Subcutaneous abdominal adipose tissue (tissue), 5 donors: ENCODE results near the gene ARID5B.

Experiments used
- H3K27ac ChIP-seq: one replicate; pipeline ENCODE4 v1.7.0; 2013; ENCODE audit warnings: low read depth, mild to moderate bottlenecking, inconsistent platforms, low read length, moderate library complexity
- H3K27me3 ChIP-seq, 5 donors: one replicate each; pipeline ENCODE4 v1.7.0; 2013; ENCODE audit warnings: low read length in 5 of 5, inconsistent platforms in 1 of 5; ENCODE audit not compliant: control insufficient read depth in 5 of 5, insufficient read depth in 4 of 5
- H3K36me3 ChIP-seq, 5 donors: one replicate each; pipeline ENCODE4 v1.7.0; 2013; ENCODE audit warnings: low read length in 5 of 5; ENCODE audit not compliant: control insufficient read depth in 5 of 5, insufficient read depth in 5 of 5
- H3K4me1 ChIP-seq, 5 donors: one replicate each; pipeline ENCODE4 v1.7.0; 2013; ENCODE audit warnings: low read length in 5 of 5, mild to moderate bottlenecking in 3 of 5, moderate library complexity in 1 of 5; ENCODE audit not compliant: control insufficient read depth in 5 of 5, insufficient read depth in 5 of 5
- H3K4me3 ChIP-seq, 5 donors: one replicate each; pipeline ENCODE4 v1.7.0; 2013; ENCODE audit warnings: low read length in 5 of 5, low read depth in 1 of 5
- H3K9ac ChIP-seq, 5 donors: one replicate each; pipeline ENCODE4 v1.7.0; 2013; ENCODE audit warnings: low read length in 5 of 5, mild to moderate bottlenecking in 4 of 5, moderate library complexity in 3 of 5
- H3K9me3 ChIP-seq, 5 donors: one replicate each; pipeline ENCODE4 v1.7.0; 2013; ENCODE audit warnings: low read length in 5 of 5; ENCODE audit not compliant: control insufficient read depth in 5 of 5
- donor health status: healthy.
- donor health status: healthy.
- donor health status: healthy.
- donor health status: healthy.
- donor health status: healthy.

Gene ARID5B

GRCh38 chr10:62081341-62082270, 180.1 kb downstream of the ARID5B start:
- no peaks in the 10 kb centered on the region for H3K27me3 ChIP-seq
- H3K36me3 ChIP-seq, result peaks cover 9 to 32% (median 19%) of the 10 kb centered on the region in 5 donors
- H3K9me3 ChIP-seq, result no peaks in the 10 kb centered on the region
- H3K9ac ChIP-seq, result peak overlapping the region in 3 of 5 donors; percentile 25 to 68 (median 60)
- H3K4me1 ChIP-seq, result peaks cover 4 to 61% (median 47%) of the 10 kb centered on the region in 5 donors
- no peak overlapping the region for H3K4me3 ChIP-seq
- peak overlapping the region; percentile 92 for H3K27ac ChIP-seq

- peak overlapping the region in 1 of 5 donors; percentile 17 for H3K4me3 ChIP-seq
Measured at GRCh38 chr10:62082271-62082656, 180.8 kb downstream of the ARID5B start.

GRCh38 chr10:62082729-62083411, 181.4 kb downstream of the ARID5B start:
- H3K4me1 ChIP-seq, result peaks cover 4 to 60% (median 42%) of the 10 kb centered on the region in 5 donors
- H3K27me3 ChIP-seq, result no peaks in the 10 kb centered on the region
- peaks cover 9 to 35% (median 22%) of the 10 kb centered on the region in 5 donors for H3K36me3 ChIP-seq
- H3K9ac ChIP-seq, result peak overlapping the region in 4 of 5 donors; percentile 52 to 81 (median 62)
- peak overlapping the region; percentile 92 for H3K27ac ChIP-seq
- peak overlapping the region in 3 of 5 donors; percentile 17 to 35 (median 31) for H3K4me3 ChIP-seq
- no peaks in the 10 kb centered on the region for H3K9me3 ChIP-seq

More at GRCh38 chr10:62082271-62082656, 180.8 kb downstream of the ARID5B start:
- H3K9me3 ChIP-seq, result no peaks in the 10 kb centered on the region
- peak overlapping the region; percentile 92 for H3K27ac ChIP-seq
- H3K36me3 ChIP-seq, result peaks cover 9 to 35% (median 22%) of the 10 kb centered on the region in 5 donors
- no peaks in the 10 kb centered on the region for H3K27me3 ChIP-seq
- H3K9ac ChIP-seq, result peak overlapping the region in 4 of 5 donors; percentile 1 to 63 (median 42)
- H3K4me1 ChIP-seq, result peaks cover 4 to 57% (median 42%) of the 10 kb centered on the region in 5 donors

GRCh38 chr10:62083412-62084267, 182.1 kb downstream of the ARID5B start:
- H3K27ac ChIP-seq, result peak overlapping the region; percentile 92
- peaks cover 16 to 35% (median 25%) of the 10 kb centered on the region in 5 donors for H3K36me3 ChIP-seq
- no peaks in the 10 kb centered on the region for H3K27me3 ChIP-seq
- H3K9me3 ChIP-seq, result no peaks in the 10 kb centered on the region
- H3K9ac ChIP-seq, result peak overlapping the region in 4 of 5 donors; percentile 44 to 81 (median 58)
- H3K4me1 ChIP-seq, result peaks cover 4 to 64% (median 48%) of the 10 kb centered on the region in 5 donors
- peak overlapping the region in 2 of 5 donors; percentile 31 to 35 for H3K4me3 ChIP-seq

GRCh38 chr10:62084451-62084850, 183.0 kb downstream of the ARID5B start:
- Histone ChIP-seq H3K4me3 (no peak overlapping the region), H3K27ac (peak overlapping the region; percentile 92), H3K9me3 (no peaks in the 10 kb centered on the region), H3K27me3 (no peaks in the 10 kb centered on the region), H3K9ac (peak overlapping the region in 1 of 5 donors; percentile 63), H3K36me3 (peaks cover 19 to 38% (median 23%) of the 10 kb centered on the region in 5 donors), H3K4me1 (peaks cover 4 to 64% (median 48%) of the 10 kb centered on the region in 5 donors)

GRCh38 chr10:62085404-62085803, 183.9 kb downstream of the ARID5B start:
- H3K9ac ChIP-seq, result no peak overlapping the region
- no peak overlapping the region for H3K4me3 ChIP-seq
- no peaks in the 10 kb centered on the region for H3K9me3 ChIP-seq
- peak overlapping the region; percentile 92 for H3K27ac ChIP-seq
- peaks cover 19 to 39% (median 31%) of the 10 kb centered on the region in 5 donors for H3K36me3 ChIP-seq
- H3K27me3 ChIP-seq, result no peaks in the 10 kb centered on the region
- peaks cover 4 to 63% (median 47%) of the 10 kb centered on the region in 5 donors for H3K4me1 ChIP-seq

GRCh38 chr10:62085821-62086220, 184.3 kb downstream of the ARID5B start:
- Histone ChIP-seq H3K27ac (peak overlapping the region; percentile 92), H3K36me3 (peaks cover 21 to 44% (median 34%) of the 10 kb centered on the region in 5 donors), H3K4me3 (no peak overlapping the region), H3K9ac (no peak overlapping the region), H3K4me1 (peaks cover 4 to 59% (median 45%) of the 10 kb centered on the region in 5 donors), H3K27me3 (no peaks in the 10 kb centered on the region), H3K9me3 (no peaks in the 10 kb centered on the region)

GRCh38 chr10:62087329-62087728, 185.8 kb downstream of the ARID5B start:
- no peak overlapping the region for H3K4me3 ChIP-seq
- no peak overlapping the region for H3K27ac ChIP-seq
- no peak overlapping the region for H3K9ac ChIP-seq
- H3K36me3 ChIP-seq, result peaks cover 34 to 59% (median 39%) of the 10 kb centered on the region in 5 donors
- H3K4me1 ChIP-seq, result peaks cover 4 to 45% (median 30%) of the 10 kb centered on the region in 5 donors
- no peaks in the 10 kb centered on the region for H3K27me3 ChIP-seq
- no peaks in the 10 kb centered on the region for H3K9me3 ChIP-seq

- H3K4me1 ChIP-seq, result peaks cover 0 to 43% (median 24%) of the 10 kb centered on the region in 5 donors
- no peak overlapping the region for H3K4me3 ChIP-seq
- no peaks in the 10 kb centered on the region for H3K9me3 ChIP-seq
- no peak overlapping the region for H3K27ac ChIP-seq
- H3K9ac ChIP-seq, result no peak overlapping the region
- no peaks in the 10 kb centered on the region for H3K27me3 ChIP-seq
- H3K36me3 ChIP-seq, result peaks cover 37 to 69% (median 48%) of the 10 kb centered on the region in 5 donors
Measured at GRCh38 chr10:62088786-62089185, 187.3 kb downstream of the ARID5B start.
